ENCODE measurements around the gene KLF9.

KLF9 gene

DNA sequence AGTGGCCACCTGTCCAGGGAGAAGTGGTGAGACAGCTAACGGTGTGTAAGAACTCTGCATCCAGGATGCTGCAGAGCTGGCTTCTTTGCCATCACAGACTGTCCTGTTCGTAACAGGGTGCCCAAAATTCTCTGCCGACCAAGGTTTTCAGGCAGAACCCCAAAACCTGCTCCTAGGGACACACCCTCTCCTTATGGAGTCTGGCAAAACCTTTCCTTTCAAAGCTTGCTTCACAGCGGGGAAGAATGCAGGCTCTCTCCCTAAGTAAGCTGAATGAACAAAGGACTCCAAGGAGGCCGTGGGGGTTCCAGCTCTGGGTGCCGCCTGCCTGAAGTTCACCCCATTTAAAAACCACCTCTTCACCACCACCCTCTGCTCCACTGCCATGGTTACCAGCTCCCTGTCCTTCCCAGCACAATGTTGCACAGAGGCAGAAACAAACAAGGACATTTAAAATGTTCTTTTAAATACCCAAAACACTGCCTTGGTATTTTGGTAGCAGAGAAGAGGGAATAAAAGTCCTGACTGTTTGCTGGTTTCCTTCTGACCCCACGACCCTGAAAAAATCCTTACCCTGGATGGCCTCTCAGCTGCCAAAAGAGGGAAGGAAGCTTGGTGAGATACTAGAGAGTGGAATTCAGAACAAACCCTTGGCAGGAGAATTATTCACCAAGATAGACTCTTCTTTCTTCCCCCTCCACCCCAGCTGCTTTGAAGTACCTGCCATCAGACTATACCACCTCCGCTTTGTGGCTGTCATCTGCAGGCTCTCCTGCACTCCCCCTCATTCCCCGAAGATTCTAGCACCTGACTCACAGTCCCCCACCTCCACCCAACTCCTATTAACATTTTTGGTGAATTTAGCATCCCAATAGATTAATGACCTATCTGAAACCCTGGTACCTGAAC lies 7.1 kb upstream of the KLF9 start:
- DNase-seq: peak; percentile 41

DNA sequence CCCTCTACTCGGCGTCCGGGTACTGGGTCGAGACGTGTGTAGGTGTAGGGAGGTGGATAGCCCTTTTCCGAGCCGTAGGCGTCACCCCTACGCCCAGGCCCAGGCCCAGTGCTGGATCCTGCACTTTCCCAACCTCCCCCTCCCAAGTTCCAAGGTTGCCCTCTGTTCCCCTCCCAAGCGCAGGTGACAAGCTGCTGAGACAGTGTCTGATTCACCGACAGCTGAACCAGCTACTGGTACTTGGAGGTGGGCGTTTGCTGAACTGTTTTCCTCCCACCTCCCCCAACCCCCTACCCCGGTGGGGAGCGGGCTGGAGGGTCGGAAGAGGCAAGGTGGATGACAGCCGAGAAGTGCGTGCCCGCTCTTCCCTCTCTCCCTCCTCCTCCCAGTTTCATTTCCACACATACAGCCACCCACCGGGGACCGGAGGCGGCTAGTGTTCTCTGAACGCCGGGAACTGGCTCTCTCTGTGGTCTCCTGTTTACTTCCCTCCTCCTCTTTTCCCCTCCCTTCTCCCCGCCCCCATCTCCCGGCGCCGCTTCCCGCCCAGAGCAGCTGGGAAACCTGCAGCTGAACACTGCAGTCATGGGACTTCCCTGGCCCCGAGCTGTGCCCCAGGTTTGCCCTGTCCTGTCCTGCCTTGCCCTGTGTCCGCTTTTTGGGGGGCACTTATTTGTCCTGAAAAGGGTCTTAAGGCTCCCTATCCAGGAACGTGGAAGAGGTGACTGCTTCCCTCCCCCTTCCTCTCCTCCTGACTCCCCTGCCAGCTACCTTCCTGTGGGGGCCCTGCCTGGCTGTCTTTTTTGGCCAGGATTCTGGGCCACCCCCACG lies 6.2 kb upstream of the KLF9 start:
- peak; percentile 69 for DNase-seq

DNA sequence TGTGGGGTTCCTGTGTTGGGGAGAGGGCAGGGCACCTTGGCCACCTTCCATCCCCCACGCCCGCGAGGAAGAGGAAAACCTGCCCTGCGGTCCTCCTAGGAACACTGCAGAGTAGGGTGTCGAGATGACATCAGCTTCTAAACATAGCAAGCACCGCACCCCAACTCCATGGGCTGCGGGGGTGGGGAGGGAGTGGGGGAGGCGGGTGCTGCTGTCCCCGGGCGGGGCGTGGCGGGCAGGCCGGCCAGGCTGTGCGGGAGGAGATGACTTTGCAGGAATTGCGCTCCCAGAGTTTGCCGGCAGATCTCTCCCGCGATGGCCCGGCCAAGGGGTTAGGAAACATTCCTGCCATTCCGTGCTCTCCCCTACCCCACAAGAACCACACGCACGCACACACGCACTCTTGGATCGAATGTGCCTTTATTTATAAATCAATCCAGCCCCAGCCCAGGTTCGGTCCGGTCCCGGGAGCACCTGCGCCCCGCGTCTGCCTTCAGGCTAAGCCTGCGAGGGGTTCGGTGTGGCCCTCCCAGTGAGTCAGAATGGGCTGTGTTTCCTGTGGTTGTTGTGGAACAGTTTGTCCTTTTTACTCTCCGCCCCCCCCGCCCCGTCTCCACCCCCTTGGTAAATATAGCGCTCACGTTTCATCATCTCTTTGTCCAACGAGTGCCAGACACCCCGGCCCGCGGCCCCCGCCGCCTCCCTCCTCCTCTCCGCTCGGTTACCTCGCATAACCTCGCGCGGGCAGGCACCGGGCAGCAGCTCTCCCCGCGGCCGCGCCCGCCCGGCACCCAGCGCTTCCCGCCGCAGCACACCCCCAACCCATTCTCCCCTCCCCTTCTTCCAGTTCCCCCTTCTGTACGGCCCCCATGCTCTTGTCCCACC lies 5.3 kb upstream of the KLF9 start:
- DNase-seq: peak; percentile 83

DNA sequence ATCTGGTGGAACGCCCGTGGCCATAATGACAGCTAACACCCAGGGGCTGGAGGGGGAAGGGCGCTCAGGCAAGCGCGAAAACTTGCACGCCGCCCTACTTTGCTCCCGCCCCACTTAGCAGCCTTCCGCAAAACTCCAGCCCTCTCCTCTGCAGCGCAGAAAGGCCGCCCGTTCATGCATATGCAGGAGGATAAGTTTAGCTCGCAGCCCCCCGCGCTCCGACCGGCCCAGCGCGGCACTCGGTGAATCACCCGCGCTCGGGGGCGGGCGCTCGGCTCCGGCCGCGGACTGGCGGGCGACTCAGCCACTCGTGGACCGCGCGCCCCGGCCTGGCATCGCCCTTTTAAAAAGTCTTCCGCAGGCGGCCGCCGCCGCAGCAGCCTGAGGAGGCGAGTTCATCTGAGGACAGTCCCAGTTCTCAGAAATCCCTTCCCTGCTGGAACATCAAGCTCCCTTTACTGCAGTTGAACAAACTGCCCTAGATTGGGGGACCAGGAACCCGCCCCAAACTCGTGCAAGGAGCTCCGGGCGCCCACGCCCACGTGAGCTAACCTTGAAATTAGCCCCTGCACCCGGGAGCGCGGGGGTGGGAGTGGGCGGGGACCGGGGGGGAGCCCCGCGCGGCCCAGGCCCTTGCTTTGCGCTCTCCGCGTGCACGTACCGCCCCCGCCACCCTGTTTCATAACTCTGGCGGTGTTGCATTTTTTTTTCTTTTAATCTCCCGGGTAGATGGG lies 4.5 kb upstream of the KLF9 start:
- peak; percentile 89 for DNase-seq

DNA sequence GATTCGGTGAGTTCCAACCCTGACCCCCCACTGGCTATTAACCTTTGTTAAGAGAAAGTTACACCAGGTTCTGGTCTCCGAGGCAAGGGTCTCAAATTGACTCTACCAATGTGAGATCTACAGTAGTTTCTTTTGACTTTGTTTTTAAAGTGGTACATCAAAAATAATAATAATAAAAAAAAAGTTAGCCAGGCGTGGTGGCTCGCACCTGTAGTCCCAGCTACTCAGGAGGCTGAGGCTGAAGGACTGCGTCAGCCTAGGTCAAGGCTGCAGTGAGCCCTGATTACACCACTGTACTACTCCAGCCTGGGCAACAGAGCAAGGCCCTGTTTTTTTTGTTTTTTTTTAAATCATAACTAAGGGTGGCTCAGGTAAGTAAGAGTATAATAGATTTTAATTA lies 1.0 kb upstream of the KLF9 start:
- no peak for DNase-seq

DNA sequence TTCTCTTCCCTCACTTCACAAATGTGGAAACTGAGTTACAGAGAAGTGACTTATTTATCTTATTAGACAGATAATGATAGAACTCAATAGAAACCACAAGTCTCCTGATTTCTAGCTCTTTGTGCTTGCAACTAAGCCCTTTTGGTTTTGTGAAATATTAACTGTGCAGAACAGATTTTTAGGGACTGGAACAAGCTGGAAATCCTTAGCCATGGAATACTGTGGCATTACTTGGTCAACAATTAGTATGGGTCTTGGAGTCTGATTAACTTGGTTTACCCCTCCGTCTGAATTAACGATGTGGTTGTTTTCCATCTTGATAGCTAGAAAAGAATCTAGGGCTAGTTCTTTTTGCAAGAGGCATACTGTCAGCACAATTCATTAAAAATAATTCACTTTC lies 584 bp upstream of the KLF9 start:
- DNase-seq: no peak

DNA sequence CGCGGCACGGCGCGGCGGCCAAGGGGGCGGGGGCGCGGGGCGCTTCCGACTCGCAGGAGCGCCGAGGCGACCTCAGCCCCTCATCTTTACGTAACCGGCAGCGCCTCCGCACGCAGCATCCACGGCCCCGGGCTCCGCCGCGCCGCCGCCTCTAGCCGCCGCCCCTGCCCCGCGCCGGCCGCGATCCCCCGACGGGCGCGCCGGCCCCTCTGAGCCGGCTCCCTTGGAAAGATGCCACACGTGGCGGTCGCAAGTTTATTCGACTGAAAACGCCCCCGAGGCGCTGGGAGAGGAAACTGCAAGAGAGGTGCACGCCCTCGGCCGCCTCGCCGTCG lies 1.0 kb downstream of the KLF9 start:
- DNase-seq: peak; percentile 68

DNA sequence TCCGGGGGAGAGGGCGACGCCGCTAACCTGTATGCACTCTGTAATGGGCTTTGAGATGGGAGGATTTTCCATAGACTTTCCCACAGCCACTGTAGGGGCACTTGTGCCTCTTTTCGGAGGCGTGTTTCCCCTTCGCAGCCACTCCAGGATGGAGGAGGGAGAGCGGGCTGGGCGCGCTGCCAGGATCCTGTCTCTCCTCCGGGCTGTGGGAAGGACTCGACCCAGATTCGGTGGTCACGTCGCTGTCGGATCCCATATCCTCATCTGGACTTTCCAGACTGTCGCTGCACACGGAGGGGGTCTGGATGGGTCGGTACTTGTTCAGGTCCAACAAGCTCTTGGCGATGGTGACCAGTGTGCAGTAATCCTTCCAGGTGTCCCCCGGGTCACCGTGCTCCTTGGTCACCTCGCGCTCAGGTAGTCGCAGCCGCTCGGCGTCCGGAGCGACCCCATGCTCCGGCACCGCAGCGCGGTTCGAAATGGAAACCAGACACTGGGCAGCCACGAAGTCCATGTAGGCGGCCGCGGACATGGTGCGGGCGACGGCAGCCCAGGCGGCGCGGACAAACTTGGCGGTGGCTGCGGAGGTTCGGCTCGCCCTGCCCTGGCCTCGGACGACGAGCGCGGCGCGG lies 1.5 kb downstream of the KLF9 start:
- peak; percentile 41 for DNase-seq

DNA sequence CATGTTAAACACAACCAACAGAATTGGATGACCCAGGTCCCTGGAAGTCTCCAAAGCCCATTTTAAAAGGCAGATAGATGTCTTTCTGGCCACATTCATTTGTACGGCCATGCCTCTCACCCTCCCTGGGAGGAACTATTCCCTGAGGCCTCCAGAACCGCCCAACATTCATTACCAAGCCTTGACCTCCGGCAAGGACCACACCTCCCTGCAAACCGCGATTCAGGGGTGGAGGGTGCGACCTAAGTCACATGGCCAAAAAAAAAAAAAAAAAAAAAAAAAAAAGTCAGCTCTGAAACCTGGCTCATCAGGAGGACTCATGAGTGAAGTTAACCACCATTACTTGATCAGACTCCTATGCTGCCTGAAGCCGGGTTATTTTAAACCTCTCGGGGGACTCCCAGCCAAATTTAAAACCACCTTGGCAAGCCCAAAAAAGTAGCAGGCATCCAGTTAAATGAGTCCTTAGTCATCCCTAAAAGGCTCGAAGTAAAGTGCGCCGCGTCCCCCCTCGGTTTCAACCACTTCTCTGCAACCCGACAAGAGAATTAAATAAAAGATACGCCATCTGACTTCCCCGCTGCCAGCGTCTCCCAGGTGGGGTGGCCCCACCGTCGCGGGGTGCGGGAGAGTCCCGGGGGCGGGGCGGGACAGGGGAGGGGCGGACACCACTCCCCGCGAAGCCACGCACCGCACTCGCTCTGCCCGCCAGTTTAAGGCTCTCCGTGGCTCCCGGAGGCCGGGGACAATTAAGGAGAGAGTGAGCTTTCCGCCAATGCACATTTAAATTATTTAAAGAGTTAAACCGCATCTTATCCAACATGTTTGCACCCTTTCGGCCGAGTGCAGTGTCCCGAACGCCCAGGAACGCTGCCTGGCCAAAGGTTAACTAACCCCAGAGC lies 2.3 kb downstream of the KLF9 start:
- DNase-seq: peak; percentile 75

DNA sequence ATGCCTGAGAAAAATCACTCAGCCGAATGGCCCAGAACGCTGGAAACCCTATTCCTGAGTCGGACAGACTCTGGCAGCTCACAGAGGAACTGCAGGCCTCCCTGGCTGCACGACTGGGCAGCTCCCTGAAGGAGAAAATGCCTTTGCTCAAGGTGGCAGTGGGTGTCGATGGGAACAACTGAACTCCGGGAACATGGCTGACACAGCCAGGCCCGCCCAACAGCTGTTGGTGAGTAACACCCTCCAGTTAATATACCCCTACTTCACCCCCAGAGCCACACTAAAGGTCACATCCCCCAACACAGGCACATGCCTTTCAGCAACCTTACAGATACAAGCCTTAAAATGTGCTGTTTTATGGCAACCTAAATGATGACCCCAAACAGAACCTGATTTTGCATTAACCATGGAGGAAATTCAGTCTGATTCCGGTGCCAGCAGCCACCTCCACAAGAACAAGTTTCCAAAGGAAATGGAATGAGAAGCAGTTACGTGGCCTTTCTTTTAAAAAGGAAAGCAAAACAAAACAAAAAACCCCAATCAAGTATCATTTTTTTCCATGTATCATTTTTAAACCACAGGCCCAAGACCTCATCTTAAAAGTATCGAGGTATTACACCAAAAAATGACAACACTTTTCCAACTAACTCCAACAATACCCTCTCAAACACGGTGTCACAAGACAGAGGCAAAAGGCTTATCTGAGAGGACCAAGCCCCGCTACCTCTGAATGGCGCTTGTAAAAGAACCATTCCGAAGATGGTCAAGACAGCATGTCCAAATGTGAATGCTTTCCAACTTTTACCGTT lies 3.1 kb downstream of the KLF9 start:
- peak; percentile 43 for DNase-seq

DNA sequence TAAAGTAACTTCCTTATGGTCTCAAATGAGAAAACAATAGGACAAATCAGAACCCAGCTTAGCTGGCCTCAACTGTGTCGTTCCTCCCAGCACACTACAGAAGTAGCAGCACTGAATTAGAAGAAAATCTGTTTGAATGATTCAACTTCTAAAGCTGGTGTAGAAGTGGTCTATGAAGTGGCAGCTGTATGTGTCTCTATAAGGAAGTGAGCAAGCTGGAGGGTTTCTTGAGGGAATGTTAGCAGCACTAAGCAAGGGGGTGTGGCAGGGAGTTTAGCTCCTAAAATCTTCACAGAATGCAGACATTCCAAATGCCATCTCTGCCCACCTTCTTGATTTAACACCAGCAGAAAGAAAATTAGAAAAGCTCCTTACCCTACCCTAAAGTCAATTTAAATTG lies 4.1 kb downstream of the KLF9 start:
- no peak for DNase-seq

DNA sequence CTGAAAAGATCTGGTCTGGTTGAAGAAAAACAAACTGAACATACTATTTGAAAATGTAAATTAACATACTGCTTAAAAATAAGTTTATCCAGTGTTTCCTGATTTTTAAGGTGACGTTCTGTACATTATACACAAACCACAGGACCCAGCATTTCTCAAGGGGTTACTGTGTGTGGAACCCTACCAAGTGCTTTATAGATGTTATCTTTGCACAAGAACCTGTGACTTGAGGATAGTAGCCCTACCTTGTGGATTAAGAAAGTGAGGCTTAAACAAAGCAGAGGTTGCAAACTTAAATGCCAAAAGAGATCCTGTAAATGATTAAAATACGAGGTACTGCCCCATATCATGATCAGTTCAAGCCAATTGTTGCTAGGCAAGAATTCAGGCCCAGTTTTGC lies 4.7 kb downstream of the KLF9 start:
- DNase-seq: no peak

DNA sequence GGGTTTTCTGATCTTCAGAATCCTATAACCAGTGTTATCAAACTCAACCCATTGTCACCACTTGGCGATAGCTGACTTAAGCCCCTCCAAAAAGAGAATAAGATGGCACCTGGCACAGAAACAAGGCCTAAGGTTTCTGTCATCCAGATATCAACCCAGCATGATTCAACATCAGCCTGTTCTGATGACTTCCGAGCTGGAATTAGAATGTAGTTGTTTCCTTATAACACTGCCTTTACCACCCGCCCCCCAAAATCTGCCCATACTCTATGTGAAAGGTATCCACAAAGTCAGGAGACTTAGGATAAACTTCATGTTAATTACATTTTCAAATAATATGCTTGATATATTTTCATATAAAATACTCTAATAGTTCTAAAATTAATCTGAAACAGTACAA lies 5.2 kb downstream of the KLF9 start:
- no peak for DNase-seq

DNA sequence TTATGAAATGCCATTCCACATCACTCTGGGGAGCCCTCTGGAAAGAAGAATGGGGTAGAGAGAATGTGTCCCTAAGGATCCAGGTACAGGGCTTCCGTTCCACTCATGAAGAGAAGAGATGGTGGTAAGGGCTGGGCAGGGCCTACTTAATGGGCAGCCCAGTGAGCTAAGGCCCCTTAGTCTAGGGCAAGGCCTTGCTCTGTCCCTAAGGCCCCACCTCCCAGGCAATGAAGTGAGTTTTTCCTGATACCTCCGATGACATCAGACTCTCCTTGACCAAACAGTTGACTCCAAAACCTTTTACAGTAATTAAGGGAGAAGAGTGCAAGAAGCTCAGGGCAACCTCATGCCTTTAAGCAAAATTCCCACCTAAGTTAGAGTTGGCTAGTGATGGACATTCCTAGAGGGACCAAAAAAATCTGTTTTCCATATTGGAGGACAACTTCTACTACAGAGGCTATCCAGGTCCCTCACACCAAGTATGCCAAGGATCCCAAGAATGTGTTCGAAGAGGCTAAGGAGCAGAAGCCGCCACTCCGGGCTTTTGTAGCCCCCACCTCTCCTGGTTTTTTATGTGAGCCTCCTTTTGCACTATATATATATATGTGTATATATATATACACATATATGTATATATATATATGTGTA lies 5.9 kb downstream of the KLF9 start:
- no peak for DNase-seq

DNA sequence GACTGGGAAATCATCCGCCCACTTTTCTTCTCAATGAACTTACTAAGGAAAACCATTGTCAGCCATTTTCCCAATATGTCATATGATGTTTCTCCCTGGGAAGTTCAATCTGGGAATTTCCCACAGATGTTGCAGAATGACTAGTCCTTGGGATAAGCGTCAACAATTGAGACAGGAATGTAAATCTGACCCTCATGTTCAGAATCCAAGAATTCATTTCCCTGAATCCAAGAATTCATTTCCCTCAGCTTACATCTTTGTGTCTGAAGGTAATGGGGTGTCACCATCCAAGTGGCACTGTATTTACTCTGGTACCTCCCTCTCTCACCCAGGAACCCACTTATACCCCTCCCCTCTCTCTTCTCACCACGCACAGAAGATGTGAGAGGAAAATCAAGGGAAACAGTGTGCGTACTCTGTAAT lies 7.4 kb downstream of the KLF9 start:
- DNase-seq: no peak

DNA sequence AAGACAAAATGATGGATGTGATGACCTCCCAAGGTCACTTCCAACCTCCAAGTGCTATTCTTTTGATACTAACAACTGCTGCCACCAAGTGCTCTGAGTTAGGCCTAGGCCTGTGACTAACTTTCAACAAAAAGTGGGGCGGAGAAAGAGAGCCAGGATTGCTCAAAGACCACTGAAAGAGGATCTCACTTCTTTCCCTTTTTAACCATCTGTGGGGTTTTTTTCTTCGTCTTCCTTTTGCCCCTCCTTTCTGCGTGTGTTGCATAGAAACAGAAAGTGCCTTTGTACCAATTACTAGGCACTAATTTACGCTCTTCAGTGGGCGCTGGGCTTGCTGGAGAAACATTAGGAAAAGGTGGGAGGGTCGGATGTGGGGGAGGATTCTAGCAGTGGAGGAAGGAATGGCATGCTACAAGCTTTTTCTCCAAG lies 8.0 kb downstream of the KLF9 start:
- DNase-seq: peak; percentile 21

DNA sequence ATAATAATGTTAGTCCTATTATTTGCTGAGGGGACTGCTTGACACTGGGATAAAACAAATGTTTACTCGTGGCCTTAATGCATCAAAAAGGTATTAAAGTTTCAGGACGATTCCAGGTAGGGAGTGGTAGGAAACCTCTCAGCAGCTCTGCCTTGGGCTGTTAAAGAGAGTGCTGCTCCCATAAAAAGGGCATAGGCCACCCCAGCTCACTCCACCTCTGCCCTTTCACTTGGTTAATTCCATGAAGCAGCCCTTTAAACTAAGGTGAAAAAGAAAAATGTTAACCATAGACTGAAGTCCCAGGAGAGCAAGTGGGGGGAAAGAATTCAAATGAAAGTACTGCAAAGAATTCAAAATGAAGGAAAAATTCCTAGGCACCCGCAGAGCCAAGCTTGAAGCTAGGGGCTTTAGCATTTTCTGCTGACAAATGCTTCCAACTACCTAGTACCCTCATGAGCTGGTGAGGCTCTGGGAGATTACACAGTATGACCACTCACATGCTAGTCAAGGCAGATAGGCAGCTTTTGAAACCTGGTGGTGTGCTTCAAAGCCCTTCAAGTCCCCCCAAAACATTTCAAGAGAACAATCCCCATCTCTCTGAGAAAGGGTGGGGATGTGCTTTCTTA lies 8.5 kb downstream of the KLF9 start:
- no peak for DNase-seq

DNA sequence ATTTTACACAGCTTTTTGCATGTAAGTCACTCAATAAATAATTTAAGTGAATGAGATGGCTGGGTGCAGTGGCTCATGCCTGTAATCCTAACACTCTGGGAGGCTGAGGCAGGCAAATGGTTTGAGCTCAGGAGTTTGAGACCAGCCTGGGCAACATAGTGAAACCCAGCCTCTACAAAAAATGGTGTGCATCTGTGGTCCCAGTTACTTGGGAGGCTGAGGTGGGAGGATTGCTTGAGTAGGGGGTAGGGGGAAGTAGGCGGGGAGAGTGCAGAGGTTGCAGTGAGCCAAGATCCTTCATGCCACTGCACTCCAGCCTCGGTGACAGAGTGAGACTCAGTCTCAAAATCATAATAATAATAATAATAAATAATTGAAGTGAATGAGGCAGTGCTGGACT lies 10.2 kb downstream of the KLF9 start:
- DNase-seq: no peak

DNA sequence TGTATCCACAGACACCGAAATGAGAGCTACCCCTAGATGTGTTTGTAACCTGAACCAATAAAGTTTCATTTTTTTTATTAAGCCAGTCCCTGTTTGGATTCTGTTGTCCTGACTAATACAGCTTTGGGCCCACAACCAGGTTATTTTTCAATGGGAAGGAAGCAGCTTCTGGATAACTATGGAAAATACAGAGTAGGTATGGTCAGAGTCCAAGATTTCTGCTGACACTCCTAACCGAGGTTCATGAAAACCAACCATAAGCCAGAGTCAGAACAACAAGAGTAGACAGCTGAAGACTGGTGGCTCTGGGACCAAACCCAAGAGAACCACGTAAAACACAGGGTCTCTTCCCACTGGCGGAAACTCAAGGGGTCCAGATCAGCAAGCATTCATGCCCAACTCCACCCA lies 10.8 kb downstream of the KLF9 start:
- DNase-seq: no peak

Data from stimulated activated CD4-positive, alpha-beta T cell treated with anti-CD3 and anti-CD28 coated beads, Interleukin-4, amount 100 ng/mL, for 1 hour (primary cell).